GM20431 (cell line): ENCODE results near the gene SREK1IP1.

ENCODE experiments used
- in situ Hi-C: fragments of 300-500 bp; cut with MseI, MboI; formaldehyde crosslinking; loops from one replicate; pipeline ENCODE4 v1.15.0; 2020; ENCODE audit warnings: low sequenced_read_pairs; ENCODE audit not compliant: unreplicated experiment

SREK1IP1 gene

GRCh38 chr5:64690417-64691151 lies 77.9 kb downstream of the SREK1IP1 start, which contains the start of gene SHISAL2B:
SHISAL2B (plus strand) TSS chr5:64690503; CDS start chr5:64690624, 121 bp downstream.
- in situ Hi-C loops = no loop called here

GRCh38 chr5:64690104-64690416 lies 78.4 kb downstream of the SREK1IP1 start:
- in situ Hi-C loops = no loop called here

- in situ Hi-C loops = no loop called here
Observed at GRCh38 chr5:64688965-64689364, 79.5 kb downstream of the SREK1IP1 start.

GRCh38 chr5:64688391-64688790 lies 80.1 kb downstream of the SREK1IP1 start:
- in situ Hi-C loops = no loop called here

- in situ Hi-C loops = no loop called here
Observed at GRCh38 chr5:64685866-64686265, 82.6 kb downstream of the SREK1IP1 start.

- in situ Hi-C loops = no loop called here
Observed at GRCh38 chr5:64682608-64683007, 85.9 kb downstream of the SREK1IP1 start.

- in situ Hi-C loops = no loop called here
Observed at GRCh38 chr5:64680289-64680688, 88.2 kb downstream of the SREK1IP1 start.

- in situ Hi-C loops = no loop called here
Observed at GRCh38 chr5:64678374-64678773, 90.1 kb downstream of the SREK1IP1 start.

- in situ Hi-C loops = no loop called here
Observed at GRCh38 chr5:64671678-64672077, 96.8 kb downstream of the SREK1IP1 start.

GRCh38 chr5:64670277-64670676 lies 98.2 kb downstream of the SREK1IP1 start:
- in situ Hi-C loops = no loop called here
